DOHH2 (cell line): ENCODE measurements around the gene FDXACB1.

Experiments used
- CTCF ChIP-seq: fragments of 200-600 bp; sonication (generic); IDR thresholded peaks from one replicate; pipeline ENCODE4 v1.5.1; 2014; ENCODE audit warnings: antibody characterized with exemption, mild to moderate bottlenecking, low read depth, low read length; ENCODE audit not compliant: poor library complexity, severe bottlenecking
- EZH2phosphoT487 ChIP-seq: fragments of 200-600 bp; sonication (generic); IDR thresholded peaks from 2 replicates; pipeline ENCODE4 v1.6.1; 2017; ENCODE audit warnings: borderline replicate concordance, mild to moderate bottlenecking, antibody characterized with exemption, low read length, moderate library complexity, mixed read lengths

- TF ChIP-seq CTCF (no peak), EZH2phosphoT487 (no peak)
These were observed 8.5 kb downstream of the FDXACB1 start for GRCh38 chr11:111870522-111870885.
